HG03558 (cell line): Measurements from ENCODE around the gene TSPO.

Source experiments
- ATAC-seq: cut with Tn5 transposase; IDR thresholded peaks from one replicate; pipeline ENCODE4 v1.9.1; 2021; ENCODE audit warnings: moderate number of reproducible peaks; ENCODE audit not compliant: unreplicated experiment; ENCODE audit errors: extremely low read depth

Gene TSPO

GRCh38 chr22:43173976-43174720 is 22.8 kb downstream of the TSPO start:
- ATAC-seq, result no peak

- no peak for ATAC-seq
Measured at GRCh38 chr22:43174941-43175531, 23.7 kb downstream of the TSPO start.

- ATAC-seq, result no peak
Measured at GRCh38 chr22:43176090-43176489, 24.7 kb downstream of the TSPO start.

DNA sequence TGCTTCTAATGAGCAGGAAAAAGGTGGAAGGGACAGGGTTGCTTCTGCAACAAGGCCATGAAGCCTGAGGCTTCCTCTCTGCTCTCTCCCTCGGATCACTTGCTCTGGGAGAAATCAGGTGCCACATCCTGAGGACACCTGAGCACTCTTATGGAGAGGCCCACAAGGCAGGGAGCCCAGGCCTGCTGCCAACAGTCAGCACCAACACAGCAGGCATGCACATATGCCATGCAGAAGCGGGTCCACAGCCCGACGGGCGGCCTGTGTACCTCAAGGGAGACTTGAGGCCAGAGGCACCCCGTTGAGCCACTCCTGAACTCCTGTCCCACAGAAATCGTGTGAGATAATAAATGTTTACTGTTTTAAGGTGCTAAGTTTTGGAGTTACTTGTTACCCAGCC is 26.1 kb downstream of the TSPO start:
- no peak for ATAC-seq

GRCh38 chr22:43179146-43179910 is 28.0 kb downstream of the TSPO start:
- ATAC-seq, result no peak

- no peak for ATAC-seq
Measured at GRCh38 chr22:43179911-43180195, 28.5 kb downstream of the TSPO start.

- no peak for ATAC-seq
Measured at GRCh38 chr22:43180670-43181069, 29.3 kb downstream of the TSPO start.

DNA sequence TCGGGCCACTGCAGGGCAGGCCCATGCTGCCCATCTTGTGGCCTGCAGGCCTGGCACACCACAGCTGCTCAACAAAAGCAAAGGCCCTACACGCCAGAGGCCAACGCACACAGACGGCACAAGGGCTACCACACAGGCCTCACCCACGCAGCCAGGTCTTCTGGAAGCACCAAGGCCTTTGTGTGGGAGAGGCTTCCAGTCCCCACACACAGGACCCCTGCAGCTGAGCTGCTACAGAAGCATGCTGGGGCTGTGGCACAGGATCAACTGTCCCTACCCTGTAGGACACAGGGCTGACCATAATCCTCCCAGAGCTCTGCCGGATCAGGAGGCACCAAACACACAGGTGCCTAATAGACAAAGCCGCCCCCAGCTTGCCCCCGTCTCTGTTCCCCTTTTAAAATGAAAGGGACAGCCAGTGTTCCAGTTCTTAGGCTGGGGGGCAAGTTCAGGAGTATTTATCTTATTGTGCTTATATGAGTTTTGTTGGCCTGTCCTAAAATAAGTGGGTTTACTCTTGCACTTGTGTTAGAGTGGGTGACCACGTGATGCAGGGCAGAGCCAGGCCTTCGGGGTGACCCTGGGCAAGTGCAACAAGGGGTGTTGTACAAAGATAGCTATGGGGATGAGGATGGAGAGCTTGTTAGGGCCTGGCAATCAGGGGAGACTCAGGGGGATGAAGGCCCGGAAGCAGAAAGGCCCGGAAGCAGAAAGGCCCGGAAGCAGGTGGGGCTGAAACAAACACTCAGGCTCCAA is 30.1 kb downstream of the TSPO start:
- no peak for ATAC-seq

- ATAC-seq, result no peak
Measured at GRCh38 chr22:43182118-43182517, 30.8 kb downstream of the TSPO start.

- ATAC-seq, result no peak
Measured at GRCh38 chr22:43182726-43183125, 31.4 kb downstream of the TSPO start.

GRCh38 chr22:43183496-43184277 is 32.3 kb downstream of the TSPO start:
- no peak for ATAC-seq

GRCh38 chr22:43185860-43186261 is 34.5 kb downstream of the TSPO start:
- ATAC-seq, result no peak

GRCh38 chr22:43186272-43187170 is 35.2 kb downstream of the TSPO start, which contains the start of gene TTLL12:
Gene TTLL12 (minus strand): TSS chr22:43187134. CDS start chr22:43187069, 65 bp downstream.
- ATAC-seq, result no peak

DNA sequence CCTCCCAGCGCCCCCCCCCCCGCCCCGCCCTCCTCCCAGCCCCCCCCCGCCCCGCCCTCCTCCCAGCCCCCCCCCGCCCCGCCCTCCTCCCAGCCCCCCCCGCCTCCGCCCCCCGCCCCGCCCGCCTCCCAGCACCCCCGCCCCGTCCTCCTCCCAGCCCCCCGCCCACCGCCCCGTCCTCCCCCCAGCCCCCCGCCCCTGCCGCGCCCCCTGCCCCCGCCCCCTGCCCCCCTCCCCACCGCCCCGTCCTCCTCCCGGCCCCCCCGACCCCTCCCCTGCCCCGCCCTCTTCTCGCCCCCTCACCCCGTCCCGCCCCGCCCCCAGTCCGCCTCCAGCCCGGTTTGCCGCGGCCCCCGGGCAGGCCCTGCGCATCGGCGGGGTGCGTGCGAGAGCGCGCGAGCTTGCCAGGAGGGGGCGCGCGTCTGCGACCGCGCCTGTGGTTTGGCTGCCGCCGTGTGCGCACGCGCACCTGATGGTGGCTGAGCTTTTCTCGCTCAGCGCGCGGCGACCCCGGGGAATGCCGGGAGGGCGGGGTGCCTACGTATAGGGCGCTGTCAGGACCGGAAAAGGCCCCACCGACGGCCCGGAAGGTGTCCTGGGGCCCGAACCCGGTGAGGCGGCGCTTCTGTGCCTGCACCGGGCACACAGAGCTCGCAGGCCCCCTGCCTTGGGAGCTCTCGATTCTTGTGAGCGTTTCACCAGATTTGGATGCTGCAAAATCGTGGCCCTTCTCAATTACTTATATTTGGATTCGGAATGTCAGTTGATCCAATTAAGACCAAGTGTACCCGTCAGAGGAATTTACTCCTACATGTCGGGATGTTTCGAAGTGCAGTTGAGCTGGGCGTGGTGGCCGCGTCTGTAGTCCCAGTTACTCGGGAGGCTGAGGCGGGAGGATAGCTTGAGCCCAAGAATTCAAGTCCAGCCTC is 36.1 kb downstream of the TSPO start:
- peak; percentile 66 for ATAC-seq

GRCh38 chr22:43188829-43189545 is 37.6 kb downstream of the TSPO start:
- no peak for ATAC-seq

- ATAC-seq, result no peak
Measured at GRCh38 chr22:43191831-43192230, 40.5 kb downstream of the TSPO start.

DNA sequence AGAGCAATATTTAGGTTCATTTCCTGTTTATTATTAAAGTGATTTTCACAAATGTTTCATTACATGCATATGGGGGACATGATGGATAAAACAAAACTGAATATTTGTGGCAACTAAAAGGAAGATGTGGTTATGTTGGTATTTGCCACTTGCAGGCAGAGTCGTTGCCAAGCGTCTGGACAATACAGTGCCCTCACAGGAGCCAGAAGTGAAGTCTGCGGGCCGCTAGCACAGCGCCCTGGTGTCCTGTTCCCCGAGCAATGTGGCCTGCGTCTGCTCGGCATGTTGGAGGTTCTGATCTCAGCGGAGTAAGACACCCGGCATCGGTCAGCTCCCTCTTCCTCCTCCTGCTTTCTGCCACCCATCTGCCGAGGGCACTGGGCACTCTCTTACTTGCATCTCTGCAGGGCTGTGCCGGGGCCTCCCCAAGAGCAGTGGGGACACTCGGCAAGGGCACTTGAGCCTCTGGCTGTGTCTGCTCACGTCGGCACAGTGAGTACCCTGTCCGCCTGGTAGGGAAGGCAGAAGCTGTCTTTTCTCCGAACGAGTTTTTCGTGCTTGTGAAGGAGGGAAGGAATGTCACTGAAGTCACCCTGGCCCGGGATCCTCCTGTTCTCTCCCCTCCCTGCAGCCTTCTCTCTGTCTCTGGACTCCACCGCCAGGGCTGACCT is 46.0 kb downstream of the TSPO start:
- no peak for ATAC-seq
